Stimulated activated CD4-positive, alpha-beta T cell treated with anti-CD3 and anti-CD28 coated beads, Interleukin-4, amount 100 ng/mL, for 4 hours (primary cell): ENCODE data around the gene TTLL9.
"Not testable (repeated sequence)": the region's sequence is repeated elsewhere in the genome, so short reads cannot be mapped to it uniquely, and the experiment has no call there.

Experiments
- DNase-seq, 2 experiments: peaks; one replicate each; pipeline ENCODE4 v3.0.0-alpha.2; 2020

The TTLL9 gene

DNA sequence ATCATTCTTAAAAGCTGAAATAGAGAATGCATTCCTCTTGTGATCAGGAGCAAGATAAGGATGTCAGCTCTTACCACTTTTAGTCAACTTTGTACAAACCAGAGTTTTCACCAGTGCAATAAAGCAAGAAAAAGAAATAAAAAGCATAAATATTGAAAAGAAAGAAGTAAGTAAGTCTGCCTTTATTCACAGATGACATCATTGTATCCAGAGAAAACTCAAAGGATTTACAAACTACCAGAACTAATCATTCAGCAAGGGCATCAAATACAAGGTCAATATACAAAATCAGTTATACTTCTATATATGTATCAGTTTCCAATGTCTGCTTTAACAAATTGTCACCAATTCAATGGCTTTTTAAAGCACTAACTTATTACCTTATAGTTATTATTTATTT lies 13.4 kb downstream of the TTLL9 start:
- DNase-seq, result no peak

DNA sequence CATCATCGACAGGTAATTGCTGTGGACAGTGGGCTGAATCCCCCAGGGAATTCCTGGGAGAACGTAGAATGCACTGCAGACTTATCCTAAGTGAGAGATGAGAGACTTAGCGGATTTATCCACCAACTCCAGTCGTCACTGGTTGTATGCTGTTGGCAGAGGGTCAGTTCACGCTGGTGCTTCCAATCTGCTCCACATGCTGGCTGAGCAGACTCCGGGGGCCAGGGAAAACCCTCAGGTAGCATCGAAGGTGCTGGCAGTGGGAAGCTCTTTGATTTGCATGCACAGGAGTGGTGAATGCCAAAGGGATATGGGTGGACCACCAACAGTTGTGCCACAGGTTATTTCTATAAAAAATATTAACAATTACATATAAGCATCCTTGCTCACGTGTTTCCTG lies 20.2 kb downstream of the TTLL9 start:
- DNase-seq, result no peak

GRCh38 chr20:31894980-31895675 lies 24.7 kb downstream of the TTLL9 start:
- DNase-seq, result no peak

GRCh38 chr20:31896049-31896448 lies 25.6 kb downstream of the TTLL9 start:
- no peak for DNase-seq

DNA sequence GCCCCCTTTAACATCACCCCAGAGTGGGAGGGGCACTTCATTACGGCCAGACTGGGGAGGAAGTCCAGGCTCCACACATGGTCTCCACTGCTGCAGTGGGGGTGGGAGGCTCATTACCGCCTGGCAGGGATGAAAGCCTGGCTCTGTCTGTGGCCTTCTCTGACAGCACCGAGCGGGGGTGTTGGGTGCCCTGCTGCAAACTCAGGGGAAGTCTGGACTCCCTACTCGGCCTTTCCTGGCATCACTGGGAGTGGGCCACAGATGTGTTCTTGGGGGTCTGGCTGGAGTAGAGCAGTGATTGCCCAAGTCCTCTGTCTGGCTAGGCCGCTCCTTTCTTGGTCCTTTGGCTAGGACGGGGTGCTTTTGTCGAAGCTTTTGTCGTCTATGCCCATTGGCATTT lies 27.1 kb downstream of the TTLL9 start:
- no peak for DNase-seq

DNA sequence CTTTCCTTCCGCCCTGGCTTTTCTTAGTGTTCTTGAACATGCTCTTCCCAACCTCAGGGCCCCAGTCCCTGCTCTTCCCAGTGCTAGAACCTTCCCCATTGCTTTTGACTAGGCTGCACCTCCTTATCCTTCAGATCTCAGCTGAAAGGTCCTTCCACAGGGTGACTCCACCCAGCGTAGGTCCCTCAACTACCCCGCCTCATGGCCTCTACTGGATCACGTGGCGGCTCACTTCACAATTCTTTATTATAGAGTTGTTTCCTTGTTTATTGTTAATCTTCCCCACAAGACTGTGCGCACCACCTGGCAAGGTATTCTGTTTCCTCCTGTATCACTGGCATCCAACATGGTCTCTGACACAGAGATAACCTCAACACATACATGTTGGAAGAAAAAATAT lies 31.2 kb downstream of the TTLL9 start:
- DNase-seq, result no peak

DNA sequence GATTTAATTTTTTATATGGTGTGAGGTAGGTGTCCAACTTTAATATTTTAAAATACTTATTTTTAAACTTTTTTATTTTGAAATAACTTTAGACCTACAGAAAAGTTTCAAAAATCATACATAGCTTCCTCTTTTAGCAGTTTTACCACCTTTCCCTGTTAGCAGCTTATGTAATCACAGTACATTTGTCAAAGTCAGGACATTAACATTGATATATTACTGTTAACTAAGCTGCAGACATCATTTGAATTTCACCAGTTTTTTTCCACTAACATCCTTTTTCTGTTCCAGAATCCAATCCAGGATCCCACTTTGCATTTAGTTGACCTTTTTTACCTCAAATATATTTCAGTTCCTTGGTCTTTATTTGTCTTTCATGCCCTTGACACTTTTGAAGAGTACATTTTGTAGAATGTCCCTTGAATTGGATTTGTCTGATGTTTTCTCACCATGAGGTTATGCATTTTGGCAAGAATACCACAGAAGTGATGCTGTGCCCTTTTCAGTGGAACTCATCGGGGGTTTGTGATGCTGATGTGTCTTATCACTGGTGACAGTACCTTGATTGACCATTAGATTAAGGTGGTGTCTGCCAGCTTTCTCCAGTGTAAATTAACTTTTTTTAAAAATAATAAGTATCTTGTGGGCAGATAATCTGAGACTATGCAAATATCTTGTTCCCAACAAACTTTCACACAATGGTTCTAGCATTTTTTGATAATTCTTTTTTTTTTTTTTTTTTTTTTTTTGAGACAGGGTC lies 33.4 kb downstream of the TTLL9 start:
- DNase-seq, result no peak

DNA sequence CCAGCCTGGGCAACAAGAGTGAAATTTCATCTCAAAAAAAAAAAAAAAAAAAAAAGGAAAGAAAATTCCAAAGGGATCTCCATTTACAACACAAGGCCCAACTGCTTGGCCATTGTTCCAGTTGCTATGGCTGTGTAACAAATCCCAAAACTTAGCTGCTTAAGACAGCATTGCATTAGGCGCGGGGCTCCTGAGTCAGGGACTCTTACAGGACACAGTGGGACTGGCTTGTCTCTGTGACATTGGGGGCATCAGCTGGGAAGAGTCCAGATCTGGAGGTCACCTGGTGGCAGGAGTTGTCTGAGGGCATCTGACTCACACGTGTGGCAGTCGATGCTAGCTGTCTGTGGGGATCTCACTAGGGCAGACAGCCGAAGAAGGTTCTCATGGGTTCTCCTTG lies 35.6 kb downstream of the TTLL9 start:
- no peak for DNase-seq

DNA sequence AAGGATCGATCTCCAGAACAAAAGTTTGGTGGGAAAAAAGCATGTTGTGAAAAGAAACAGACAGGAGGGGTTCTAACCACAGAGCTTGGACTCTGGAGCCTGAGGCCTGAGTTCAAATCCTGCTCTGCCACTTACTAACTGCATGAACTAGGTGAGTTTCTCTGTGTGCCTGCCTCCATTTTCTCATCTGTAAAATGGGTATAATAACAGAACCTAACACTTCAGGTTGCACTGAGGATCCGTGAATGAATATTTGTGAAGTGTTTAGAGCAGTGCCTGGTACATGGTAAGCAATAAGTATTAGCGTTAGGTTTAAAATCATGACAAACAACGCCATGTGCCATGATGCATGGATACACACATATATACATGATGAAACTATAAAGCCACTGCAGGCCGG lies 36.6 kb downstream of the TTLL9 start:
- no peak for DNase-seq

DNA sequence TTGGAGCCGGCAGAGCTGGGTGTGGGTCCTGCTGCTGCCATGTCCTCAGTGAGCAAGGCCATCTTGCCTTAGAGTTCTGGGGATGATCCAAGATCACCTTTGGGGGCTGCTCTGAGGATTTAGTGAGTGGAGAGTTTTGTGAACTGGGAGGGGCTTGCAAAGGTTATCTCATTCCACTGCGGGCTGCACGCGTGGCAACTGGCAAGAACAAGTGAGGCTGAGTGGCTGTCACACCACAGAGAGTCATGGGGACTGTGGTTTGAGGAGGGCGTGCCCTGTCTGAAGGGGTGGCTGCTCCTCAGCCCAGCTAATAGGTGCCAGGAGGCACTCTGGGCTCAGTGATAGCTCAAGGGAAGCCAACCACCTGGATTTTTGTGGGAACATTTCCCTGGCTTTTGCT lies 37.6 kb downstream of the TTLL9 start:
- no peak for DNase-seq

DNA sequence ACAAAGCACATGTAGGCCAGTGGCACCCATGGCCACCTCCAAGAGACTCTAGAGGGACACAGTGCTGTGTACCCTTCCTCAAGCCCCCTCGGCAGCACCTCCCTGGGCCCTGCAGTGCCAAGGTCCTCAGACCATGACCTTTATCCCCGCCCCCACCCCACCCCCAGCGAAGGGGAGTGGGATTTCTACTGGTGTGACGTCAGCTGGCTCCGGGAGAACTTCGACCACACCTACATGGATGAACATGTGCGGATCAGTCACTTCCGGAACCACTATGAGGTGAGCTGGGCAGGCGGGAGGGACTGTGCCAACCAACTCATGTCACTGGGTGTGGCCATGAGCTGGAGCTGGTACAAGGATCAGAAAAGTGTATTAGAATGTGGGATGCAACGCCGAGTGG lies 38.0 kb downstream of the TTLL9 start:
- DNase-seq, result no peak

- DNase-seq, result no peak
These were observed 39.0 kb downstream of the TTLL9 start for GRCh38 chr20:31909253-31910070.

DNA sequence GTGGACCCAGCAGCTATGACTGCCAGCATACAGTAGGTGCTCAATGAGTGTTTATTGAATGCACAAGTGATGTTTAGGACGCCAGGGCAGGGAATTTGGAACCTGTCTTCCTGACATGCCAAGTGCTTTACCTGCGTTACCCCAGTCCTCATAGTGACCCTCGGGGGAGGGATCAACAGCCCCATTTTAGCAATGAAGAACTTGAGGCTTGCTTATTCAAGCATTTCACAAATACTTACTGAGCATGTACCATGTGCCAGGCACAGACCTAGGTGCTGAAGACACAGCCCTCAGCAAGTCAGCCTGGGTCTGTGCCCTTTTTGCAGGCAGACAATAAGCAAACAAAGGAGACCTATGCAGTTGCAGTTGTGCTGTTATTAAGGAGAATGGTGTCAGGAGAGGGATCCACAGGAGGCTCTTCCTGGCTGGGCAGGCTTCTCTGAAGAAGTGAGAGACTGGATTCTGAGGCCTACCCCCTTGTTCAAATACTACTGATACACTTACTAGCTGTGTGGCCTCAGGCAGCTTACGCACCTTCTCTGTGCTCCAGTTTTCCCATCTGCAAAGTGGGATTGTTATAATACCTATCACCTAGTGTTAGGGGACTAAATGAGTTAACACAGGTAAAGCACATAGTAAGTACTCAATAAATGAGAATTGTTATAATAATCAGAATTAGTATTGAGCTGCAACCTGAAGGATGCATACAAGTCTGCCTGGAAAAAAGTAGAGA lies 39.8 kb downstream of the TTLL9 start:
- DNase-seq, result no peak

- DNase-seq, result no peak
These were observed 43.2 kb downstream of the TTLL9 start for GRCh38 chr20:31913431-31914157.

DNA sequence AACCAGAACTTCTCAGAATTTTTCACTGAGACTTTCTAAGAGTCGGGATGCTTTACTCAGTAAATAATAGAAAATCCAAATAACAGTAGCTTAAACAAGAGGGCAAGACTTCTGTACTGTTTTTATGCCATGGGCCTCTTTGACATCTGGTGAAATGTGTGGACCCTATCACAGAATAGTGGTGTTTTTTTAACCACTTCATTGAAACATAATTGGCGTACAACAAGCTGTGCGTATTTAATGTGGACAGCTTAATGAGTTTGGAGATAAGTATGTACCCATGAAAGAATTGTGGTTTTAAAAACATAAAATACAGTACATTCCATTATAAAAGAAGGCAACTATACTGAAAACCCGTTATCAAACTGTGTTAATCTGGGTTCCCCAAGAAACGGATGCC lies 43.7 kb downstream of the TTLL9 start:
- no peak for DNase-seq

- no peak for DNase-seq
These were observed 45.3 kb downstream of the TTLL9 start for GRCh38 chr20:31915491-31916280.

GRCh38 chr20:31916708-31917107 lies 46.3 kb downstream of the TTLL9 start:
- DNase-seq, result no peak

- not testable (repeated sequence) for DNase-seq
These were observed 47.6 kb downstream of the TTLL9 start for GRCh38 chr20:31917962-31918412.

- DNase-seq, result no peak
These were observed 48.2 kb downstream of the TTLL9 start for GRCh38 chr20:31918466-31919105.

DNA sequence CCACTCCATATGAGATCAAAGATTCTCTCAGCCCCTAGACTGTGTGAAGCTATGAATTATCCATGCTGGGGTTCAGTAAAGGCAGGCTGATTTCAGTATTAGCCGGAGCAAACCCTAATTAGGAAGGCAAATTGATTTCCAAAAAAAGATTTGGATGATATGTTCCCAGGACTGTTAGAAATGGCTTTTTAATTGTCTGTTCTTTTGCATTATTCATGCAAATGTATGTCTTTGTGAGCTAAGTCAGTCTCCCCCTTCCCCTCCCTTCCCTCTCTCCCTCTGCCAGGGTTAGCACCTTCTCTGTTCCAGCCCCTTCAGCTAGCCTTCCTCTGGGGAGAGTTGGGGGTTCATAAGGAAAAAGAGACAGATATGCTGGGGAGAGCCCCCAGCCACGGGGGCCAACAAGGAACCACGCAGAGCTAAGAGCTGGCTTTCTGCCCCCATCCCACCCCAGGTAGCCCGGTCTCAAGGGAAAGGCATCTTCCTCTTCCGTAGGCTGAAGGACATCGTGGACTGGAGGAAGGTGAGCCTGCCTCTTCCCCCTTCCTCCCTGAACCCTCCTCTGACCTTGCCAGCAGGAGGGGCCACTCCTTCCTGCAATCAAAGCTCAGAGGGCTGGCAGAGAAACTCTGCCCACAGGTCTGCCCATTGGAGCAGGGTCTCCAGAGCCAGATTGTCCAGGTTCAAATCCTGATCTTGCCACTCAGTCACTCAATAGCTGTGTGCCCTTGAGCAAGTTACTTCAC lies 49.1 kb downstream of the TTLL9 start:
- no peak for DNase-seq
